Activated gamma-delta T cell treated with anti-CD3 and anti-CD28 coated beads, Interleukin-2, amount 50 U/mL, for 16 hours (primary cell): ENCODE data around the gene CTAGE4.
"Not testable (repeated sequence)": the region's sequence is repeated elsewhere in the genome, so short reads cannot be mapped to it uniquely, and the experiment has no call there.

Source experiments
- DNase-seq: peaks from one replicate; pipeline ENCODE4 v3.0.0-alpha.2; 2020; ENCODE audit warnings: low read depth

Gene CTAGE4, protein sequence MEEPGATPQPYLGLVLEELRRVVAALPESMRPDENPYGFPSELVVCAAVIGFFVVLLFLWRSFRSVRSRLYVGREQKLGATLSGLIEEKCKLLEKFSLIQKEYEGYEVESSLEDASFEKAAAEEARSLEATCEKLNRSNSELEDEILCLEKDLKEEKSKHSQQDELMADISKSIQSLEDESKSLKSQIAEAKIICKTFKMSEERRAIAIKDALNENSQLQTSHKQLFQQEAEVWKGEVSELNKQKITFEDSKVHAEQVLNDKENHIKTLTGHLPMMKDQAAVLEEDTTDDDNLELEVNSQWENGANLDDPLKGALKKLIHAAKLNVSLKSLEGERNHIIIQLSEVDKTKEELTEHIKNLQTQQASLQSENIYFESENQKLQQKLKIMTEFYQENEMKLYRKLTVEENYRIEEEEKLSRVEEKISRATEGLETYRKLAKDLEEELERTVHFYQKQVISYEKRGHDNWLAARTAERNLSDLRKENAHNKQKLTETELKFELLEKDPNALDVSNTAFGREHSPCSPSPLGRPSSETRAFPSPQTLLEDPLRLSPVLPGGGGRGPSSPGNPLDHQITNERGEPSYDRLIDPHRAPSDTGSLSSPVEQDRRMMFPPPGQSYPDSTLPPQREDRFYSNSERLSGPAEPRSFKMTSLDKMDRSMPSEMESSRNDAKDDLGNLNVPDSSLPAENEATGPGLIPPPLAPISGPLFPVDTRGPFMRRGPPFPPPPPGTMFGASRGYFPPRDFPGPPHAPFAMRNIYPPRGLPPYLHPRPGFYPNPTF

DNA sequence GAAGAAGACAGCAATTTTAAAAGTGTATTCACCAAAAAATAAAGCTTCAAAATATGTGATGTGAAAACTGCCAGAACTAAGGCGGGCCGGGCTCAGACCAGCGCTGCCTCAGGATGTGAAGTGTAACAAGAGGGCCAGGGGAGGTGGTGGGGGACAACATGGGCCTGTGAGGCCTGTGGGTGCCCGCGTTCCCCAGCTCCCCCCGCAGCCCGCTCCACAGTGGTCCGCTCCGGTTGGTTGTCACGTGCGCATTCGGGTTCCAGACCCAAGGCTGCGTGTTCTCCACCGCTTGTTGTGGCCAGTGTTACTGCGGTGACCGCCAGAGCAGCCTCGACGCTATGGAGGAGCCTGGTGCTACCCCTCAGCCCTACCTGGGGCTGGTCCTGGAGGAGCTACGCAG, at the start of gene CTAGE4:
TSS of gene CTAGE4 (plus strand) at position 301 of the 400 bp plus-strand sequence. CDS start at position 339, 38 bp downstream.
- not testable (repeated sequence) for DNase-seq

DNA sequence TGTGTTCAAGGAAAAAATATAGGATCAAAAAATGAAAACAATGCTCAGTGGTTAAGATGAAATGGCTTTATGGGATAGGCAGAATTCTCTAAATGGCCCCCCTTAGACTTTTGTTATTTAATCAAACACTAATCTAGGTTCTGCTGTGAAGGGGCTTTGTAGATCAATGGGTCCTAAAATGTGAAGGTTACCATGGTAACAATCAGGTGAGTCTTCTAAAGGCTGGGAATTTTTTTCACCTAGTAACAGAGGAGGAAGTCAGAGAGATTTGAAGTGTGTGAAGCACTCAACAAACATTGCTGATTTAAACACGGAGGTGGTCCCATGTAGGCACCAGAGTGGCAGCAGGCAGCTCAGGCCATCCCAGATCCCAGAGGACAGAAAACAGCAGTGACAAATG, 49.1 kb upstream of the CTAGE4 start:
- DNase-seq, result no peak

DNA sequence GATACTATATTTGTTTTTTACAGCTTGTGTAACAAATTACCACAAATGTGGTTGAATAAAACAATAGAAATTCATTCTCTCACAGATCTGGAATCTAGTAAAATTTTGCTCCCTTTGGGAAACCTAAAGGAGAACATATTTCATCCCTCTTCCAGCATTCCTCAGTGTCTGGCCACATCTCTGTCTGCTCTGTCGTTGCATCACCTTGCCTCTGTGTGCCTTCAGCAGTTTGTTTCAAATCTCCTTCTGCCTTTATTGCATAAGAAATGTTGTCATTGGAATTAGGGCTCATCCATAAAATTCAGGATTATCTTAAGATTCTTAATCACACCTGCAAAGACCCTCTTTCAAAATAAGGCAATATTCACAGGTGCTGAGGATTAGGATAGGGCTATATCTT, 45.8 kb upstream of the CTAGE4 start:
- DNase-seq, result no peak

DNA sequence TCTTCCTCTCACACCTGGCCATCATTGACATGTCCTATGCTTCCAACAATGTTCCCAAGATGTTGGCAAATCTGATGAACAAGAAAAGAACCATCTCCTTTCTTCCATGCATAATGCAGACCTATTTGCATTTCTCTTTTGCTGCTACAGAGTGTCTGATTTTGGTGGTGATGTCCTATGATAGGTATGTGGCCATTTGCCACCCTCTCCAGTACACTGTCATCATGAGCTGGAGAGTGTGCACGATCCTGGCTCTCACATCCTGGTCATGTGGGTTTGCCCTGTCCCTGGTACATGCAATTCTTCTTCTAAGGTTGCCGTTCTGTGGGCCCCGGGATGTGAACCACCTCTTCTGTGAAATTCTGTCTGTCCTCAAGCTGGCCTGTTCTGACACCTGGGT, 41.1 kb upstream of the CTAGE4 start:
- DNase-seq, result no peak

DNA sequence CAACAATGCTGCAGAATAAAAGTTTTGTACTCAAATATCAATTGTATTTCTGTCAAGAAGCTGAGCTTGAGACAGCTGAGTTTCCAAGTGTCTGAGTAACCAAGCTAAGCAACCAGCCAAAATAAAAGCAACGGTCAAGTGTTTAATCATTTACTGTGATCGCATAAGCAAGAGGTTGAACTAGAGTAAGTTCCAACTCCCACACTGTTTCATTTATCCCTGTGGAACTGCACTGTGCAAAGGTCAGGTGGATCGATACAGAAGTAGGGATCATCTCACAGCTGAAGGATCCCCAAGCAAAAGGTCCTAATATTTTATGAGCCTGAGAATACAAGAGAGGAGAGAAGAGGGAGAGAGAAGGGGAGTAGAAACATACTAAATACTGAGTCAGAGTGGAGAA, 38.8 kb upstream of the CTAGE4 start:
- DNase-seq, result no peak

DNA sequence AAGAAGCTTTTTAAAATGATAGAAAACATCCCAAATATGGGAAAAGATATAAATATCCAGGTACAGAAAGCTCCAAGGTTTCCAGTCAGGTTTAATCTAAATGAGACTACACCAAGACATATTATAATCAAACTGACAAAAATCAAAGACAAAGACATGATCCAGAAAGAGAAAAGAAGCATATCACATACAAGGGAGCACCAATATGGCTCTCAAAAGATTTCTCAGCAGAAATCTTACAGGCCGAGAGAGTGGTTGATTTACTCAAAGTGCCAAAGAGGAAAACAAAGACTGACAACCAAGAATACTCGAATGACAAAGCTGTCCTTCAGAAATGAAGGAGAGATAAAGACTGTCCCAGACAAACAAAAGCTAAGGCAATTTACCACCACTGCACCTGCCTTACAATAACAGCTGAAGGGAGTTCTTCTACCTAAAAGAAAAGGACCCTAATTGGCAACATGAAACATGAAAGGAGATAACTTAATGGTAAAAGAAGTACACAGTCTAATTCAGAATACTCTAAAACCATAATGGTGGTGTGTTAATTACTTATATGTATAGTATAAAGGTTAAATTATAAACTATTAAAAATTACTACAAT, 34.9 kb upstream of the CTAGE4 start:
- no peak for DNase-seq

DNA sequence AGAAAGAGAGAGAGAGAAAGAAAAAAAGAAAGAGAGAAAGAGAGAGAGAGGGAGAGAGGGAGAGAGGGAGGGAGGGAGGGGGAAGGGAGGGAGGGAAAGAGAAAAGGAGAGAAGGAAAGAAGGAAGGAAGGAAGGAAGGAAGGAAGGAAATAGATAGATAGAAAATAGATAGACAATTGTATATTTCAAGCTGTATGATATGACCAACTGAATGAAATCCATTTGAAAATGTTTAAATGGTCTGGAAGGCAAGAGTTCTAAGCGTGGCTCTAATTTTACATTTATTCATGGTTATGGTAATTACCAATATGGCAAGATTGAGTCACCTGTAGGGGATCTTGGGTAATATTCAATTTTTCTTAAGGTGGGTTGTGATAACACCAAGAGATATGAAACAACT, 24.4 kb upstream of the CTAGE4 start:
- DNase-seq, result no peak

DNA sequence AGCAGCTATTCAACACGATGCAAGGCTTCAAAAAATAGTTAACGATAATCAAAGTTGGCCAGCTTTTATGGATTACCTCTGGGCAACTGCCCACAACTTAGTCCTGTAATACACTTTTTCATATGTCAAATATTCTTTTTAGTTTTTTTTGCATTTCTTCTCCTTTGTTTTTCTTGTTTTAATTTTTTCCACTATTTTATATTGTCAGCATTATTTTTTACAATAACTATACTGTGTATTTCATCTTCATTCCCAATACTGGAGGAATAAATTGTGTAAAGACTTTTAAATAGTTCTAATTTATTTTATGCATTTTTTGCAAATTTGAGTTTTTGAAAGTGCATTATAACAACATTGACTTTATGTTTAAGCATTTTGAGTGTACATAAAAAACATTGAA, 18.5 kb upstream of the CTAGE4 start:
- DNase-seq, result no peak

DNA sequence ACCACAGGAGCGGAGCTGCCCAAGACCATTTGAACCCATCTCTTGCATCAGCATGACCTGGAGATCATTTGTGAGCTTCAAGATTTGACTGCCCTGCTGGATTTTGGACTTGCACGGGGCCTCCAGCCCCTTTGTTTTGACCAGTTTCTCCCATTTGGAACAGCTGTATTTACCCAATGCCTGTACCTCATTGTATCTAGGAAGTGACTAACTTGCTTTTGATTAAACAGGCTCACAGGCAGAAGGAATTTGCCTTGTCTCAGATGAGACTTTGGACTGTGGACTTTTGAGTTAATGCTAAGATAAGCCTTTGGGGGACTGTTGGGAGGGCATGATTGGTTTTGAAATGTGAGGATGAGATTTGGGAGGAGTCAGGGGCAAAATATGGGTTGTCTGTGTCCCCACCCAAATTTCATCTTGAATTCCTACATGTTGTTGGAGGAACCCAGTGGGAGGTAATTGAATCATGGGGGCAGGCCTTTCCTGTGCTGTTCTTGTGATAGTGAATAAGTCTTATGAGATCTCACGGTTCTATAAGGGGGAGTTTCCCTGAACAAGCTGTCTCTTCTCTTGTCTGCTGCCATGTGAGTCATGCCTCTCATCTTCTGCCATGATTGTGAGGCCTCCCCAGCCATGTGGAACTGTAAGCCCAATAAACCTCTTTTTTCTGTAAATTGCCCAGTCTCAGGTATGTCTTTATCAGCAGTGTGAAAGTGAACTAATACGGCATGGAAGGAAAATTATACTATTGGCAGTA, 11.5 kb upstream of the CTAGE4 start:
- not testable (repeated sequence) for DNase-seq

DNA sequence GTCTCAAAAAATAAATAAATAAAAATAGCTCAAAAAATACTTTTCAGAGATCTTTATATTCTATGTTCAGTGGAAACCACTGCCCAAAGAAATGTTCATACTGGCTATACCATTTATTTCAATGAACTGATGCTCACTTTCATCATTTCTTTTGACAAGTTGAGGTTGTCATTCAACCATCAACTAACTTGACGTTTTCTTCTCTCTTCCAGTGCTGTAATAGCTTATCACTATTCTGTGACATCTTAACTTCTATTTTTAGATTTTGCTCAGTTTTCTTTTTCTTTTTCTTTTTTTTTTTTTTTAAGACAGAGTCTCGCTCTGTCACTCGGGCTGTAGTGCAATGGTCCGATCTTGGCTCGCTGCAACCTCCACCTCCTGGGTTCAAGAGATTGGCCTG, 8.7 kb upstream of the CTAGE4 start:
- no peak for DNase-seq

DNA sequence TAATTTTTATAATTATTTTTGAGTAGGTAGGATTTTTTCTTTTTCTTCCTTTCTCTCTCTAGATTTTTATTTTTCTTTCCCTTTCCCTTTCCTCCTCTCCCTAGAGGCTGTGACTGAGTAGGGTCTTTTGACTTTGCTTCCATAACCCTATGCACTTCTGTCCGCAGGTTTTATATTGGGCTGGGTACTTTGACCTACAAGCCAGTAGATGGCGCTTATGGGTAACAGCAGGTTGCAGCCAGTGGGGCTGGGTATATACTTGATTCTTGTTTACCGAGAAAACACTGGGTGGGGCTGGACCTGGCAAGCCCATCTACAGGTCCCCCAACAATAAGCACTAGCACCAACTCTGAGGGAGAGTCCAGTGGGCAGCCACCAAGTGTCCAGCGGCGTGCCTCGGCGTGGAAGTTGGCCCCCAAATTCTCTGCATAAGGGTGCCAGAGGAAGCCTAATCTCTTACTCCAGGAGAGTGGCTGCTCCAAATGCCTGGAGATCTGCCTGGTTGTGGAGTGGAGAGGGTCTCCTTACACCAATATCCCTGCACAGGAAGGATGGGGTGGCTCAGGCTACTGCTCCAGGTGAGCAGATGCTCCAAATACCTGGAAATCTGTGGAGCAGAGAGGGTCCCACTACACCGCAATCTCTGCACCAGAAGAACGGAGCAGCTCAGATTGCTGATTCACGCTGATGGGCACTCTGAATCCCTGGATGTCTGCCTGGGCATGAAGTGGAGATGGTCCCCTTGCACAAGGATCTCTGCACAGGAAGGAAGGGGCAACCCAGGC, 4.7 kb upstream of the CTAGE4 start:
- DNase-seq, result not testable (repeated sequence)

DNA sequence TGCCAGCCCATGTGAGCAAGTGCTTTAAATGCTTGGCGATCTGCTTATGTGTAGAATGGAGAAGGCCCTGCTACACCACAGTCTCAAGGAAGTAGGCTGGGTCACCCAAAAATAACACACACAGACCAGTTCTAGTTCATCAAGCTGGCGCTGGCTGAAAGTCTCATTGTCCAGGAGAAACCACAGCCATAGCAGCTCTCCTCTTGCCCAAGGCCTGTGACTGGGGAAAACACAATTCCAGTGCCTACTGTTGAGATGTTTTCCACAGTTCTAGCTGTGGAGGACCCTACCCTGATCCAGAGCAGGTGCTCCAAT, 4.1 kb upstream of the CTAGE4 start:
- DNase-seq, result not testable (repeated sequence)

DNA sequence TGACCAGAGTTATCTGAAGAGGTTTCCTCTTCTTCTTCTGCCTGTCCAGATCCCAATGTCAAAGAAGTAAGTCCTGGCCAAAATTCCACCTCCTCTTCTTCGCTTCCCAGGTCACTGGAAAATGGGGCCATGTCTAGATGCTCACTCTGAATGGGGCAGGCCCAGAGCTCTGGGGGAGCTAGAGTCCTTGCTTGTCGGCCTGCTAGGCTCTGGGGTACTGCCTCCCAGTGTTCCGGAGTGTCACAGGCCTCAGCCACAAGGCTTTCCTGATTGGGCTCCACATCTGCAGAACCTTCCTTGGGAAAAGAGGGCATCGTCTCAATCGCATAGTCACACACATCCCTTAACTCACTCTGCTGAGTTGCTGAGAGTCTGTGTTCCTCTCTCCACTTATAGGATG, 4.6 kb downstream of the CTAGE4 start:
- not testable (repeated sequence) for DNase-seq

DNA sequence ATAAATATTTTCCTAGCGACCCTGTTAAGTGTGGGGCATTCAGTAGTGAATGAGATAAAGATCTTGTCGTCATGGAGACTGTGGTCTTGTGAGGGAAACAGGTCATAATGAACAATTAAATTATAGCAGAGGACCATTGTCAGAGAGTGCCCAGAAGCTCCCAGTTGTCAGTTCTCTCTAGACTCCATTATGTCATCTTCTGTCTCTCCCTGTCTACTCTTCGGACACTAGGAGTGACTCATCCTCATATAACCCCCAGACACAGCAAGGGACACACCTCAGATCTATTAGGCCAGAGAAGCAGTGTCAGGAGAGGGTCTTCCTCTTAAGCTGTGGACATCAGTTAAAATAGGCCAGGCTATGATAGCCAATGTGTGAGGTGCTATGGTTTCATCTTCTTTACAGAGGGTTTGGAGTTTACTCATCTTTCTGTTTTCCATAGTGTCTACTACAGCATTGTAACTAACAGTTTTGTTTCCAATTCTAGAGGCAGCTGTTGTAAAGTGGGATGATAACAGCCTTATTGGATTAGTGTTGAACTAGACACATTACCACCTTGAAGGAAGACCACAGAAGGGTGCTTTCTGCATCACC, 5.4 kb downstream of the CTAGE4 start:
- DNase-seq, result not testable (repeated sequence)

DNA sequence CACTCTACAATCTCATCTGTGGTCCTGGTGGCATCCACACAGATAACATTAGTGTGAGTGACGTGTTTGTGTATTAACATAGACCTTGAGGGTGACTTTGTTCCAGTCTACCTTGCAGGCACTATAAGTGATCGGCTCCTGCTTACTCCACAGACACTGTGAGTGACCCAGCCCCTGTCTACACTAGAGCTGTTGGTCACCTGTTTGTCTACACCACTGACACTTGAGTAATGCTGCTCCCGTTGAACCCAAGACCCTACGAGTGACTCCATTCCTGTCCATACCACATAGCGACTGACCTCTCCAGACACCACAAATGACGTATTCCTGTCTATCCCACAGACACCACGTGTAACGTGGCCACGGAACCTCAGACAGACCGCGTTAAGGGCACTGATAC, 10.5 kb downstream of the CTAGE4 start:
- not testable (repeated sequence) for DNase-seq

DNA sequence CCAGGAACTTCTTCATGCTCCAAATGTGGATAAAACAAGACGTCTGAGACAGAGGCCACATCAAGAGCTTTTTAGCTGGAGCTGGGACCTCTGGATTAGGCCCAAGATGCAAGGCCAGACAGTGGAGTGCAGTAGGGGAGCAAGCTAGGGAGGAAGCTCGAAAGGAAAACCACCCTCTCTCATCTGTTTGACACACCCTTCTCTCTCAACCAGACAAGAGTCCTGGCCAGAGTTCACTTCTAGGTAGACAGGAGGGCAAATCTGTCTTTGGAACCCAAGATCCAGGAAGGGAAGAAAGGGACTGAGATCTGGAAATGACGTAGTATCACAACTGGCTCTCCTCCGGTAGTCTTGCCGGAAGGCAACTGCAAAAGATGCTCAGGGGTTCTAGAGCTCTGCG, 11.2 kb downstream of the CTAGE4 start:
- not testable (repeated sequence) for DNase-seq

DNA sequence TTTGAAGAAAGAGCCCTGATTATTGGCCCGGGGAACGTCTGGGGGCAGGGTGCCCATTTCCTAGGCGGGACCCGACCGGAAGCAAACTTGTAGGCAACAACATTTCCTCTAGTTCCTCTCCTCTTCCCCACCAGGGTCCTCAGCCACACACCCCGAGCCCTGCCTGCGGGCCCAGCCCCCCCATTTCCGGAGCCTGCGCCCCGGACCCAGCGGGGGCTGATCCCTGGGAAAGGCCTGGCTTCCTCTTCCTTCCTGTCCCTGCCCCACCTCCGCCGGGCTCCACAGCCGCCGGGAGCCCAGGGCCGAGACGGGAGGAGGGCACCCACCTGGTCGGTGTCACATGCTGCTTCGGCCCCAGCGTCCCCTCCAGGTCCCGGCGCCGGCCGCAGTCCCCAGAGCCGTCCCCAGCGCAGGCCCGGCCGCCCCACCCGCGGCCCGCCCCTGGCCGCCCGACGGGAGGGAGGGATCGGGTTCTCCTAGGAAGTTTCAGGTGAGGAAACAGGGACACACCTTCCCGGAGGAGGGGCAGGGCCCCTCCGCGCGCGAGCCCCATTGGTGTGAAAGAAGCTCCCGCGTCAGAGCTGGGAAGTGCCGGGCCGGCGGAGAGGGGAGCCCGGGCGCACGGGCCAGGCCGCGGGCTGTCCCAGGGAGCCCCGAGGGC, 12.1 kb downstream of the CTAGE4 start, which contains the start of gene ARHGEF35:
TSS of gene ARHGEF35 (minus strand) at position 622 of the 661 bp plus-strand sequence. CDS start 7,450 bp downstream, outside the sequence.
- DNase-seq, result not testable (repeated sequence)

DNA sequence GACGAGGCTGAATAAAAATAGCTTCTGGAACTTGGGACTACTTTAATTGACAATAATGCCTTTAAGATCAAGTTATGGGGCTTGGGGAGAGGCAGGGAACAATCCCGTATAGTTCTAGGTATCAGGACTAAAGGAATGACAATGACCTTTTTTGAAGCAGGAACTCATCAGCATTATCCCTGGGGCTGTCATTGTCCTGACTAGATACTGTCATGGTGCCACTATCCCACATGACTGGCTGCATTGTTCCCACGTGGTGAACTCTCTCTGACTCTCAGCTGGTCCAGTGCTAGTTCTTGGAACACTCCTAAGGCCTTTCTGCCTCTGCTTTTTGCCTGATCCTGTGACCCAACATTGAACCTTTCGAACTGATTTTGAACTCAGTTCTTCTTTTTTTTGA, 15.7 kb downstream of the CTAGE4 start:
- not testable (repeated sequence) for DNase-seq

DNA sequence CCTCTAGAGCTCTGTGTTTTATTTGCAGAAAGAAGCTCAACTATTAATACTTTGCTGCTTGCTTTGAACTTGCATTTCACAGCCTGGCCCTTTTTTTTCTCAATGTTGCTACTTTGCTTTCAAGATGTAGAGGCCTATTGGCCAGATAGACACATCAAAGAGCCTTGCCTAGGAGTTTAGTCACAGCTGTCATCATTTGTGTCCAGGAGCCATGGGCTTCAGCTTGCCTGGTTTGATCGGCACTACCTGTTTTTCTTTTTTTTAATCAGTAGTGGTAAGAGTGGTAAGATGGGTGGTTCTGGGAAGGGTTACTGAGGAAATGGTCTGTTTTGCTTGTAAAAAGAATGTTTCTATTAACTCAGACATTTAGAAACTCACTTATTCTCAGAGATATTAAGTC, 18.7 kb downstream of the CTAGE4 start:
- DNase-seq, result not testable (repeated sequence)

DNA sequence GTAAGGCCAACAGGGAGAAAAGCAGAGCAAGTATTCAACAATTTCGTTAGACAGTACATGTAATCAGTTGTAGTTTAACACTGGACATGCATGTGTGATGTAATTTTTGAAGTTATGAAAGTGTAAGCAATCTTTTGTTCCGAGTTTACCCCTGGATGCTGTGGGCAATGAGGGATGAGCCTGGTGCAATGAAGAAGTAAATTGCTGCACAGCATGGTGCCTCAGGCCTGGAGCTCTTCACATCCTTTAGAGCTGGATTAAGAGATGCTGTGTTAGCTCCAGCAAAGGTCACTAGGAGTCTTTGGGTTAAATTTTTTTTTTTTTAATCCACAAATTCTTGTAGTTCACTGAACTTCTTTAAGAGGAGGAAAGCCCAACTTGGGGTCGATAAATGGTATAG, 19.8 kb downstream of the CTAGE4 start:
- not testable (repeated sequence) for DNase-seq
